ENCODE measurements around the gene WASHC3. TPM values are rescaled to one million over a fixed set of nuclear protein-coding genes. Genes with fewer than 3 reads are reported as not detected.

The WASHC3 gene
- total RNA-seq, 2 experiments from 2014 or later: 29.2 to 34.4 TPM

GRCh38 chr12:102026728-102027127, 35.1 kb downstream of the WASHC3 start:
- peaks cover 9% of the 10 kb centered on the region; the same call in 1 of the 2 replicates for H3K36me3 ChIP-seq (ENCODE audit: insufficient read depth, low read length)
- H2AFZ ChIP-seq (ENCODE audit: low read length): no peak overlapping the region
- H4K20me1 ChIP-seq (ENCODE audit: insufficient read depth, low read length): no peaks in the 10 kb centered on the region
- H3K9me2 ChIP-seq (ENCODE audit: insufficient read depth, low read length): no peaks in the 10 kb centered on the region
- no peaks in the 10 kb centered on the region for H3K9me3 ChIP-seq (ENCODE audit: low read length)
- no peaks in the 10 kb centered on the region for H3K79me2 ChIP-seq (ENCODE audit: insufficient read depth, low read depth, low read length)
- DNase-seq (ENCODE audit: low spot score): peak; percentile 8
- no peak overlapping the region for H3K4me2 ChIP-seq (ENCODE audit: low read length)
- POLR2A ChIA-PET: interaction anchor here (1.1 kb wide), 1 partner anchor 92 kb away, joined by 3 read pairs; no protein-coding TSS in a partner anchor
- H3K4me1 ChIP-seq (ENCODE audit: insufficient read depth, low read length, poor library complexity, severe bottlenecking): no peaks in the 10 kb centered on the region
- no TSS peak for BruUV-seq (replicated peaks)
- intact Hi-C loops (cut with micrococcal nuclease; ENCODE audit: unreplicated experiment): no loop called here
- CTCF ChIA-PET (ENCODE audit: unreplicated experiment): no interaction called here
- H3K4me3 ChIP-seq (ENCODE audit: low read depth, low read length, poor library complexity, severe bottlenecking): no peak overlapping the region
- peak; percentile 48 for TF ChIP-seq CTCF (conservative IDR thresholded peaks at IDR 0.05; ENCODE audit: low read length)
- no peak for TF ChIP-seq EZH2phosphoT487 (IDR thresholded peaks at IDR 0.05; ENCODE audit: borderline replicate concordance, low read depth, low read length)
- H3K27ac ChIP-seq (ENCODE audit: low read depth, low read length, poor library complexity, severe bottlenecking): no peak overlapping the region

GRCh38 chr12:102024765-102025164, 37.0 kb downstream of the WASHC3 start:
- H3K27ac ChIP-seq (ENCODE audit: low read depth, low read length, poor library complexity, severe bottlenecking): no peak overlapping the region
- no peaks in the 10 kb centered on the region for H3K9me3 ChIP-seq (ENCODE audit: low read length)
- ChIA-PET POLR2A (interaction anchor here (0.7 to 1.4 kb wide), 2 partner anchors 9 to 25 kb away, joined by 3 to 5 read pairs; no protein-coding TSS in a partner anchor), CTCF (ENCODE audit: unreplicated experiment) (interaction anchor here (1.2 kb wide), 1 partner anchor 15 kb away, joined by 4 read pairs; no protein-coding TSS in a partner anchor)
- no peaks in the 10 kb centered on the region for H3K4me1 ChIP-seq (ENCODE audit: insufficient read depth, low read length, poor library complexity, severe bottlenecking)
- H3K4me3 ChIP-seq (ENCODE audit: low read depth, low read length, poor library complexity, severe bottlenecking): no peak overlapping the region
- H3K4me2 ChIP-seq (ENCODE audit: low read length): no peak overlapping the region
- peaks cover 9% of the 10 kb centered on the region; the same call in 1 of the 2 replicates for H3K36me3 ChIP-seq (ENCODE audit: insufficient read depth, low read length)
- DNase-seq (ENCODE audit: low spot score): no peak
- H3K79me2 ChIP-seq (ENCODE audit: insufficient read depth, low read depth, low read length): no peaks in the 10 kb centered on the region
- intact Hi-C loops (cut with micrococcal nuclease; ENCODE audit: unreplicated experiment): no loop called here
- no peak overlapping the region for H2AFZ ChIP-seq (ENCODE audit: low read length)
- BruUV-seq (replicated peaks): no TSS peak
- TF ChIP-seq EZH2phosphoT487 (IDR thresholded peaks at IDR 0.05; ENCODE audit: borderline replicate concordance, low read depth, low read length) (no peak), CTCF (conservative IDR thresholded peaks at IDR 0.05; ENCODE audit: low read length) (no peak)
- H4K20me1 ChIP-seq (ENCODE audit: insufficient read depth, low read length): no peaks in the 10 kb centered on the region
- H3K9me2 ChIP-seq (ENCODE audit: insufficient read depth, low read length): no peaks in the 10 kb centered on the region

GRCh38 chr12:102023343-102023930, 38.4 kb downstream of the WASHC3 start:
- H3K79me2 ChIP-seq (ENCODE audit: insufficient read depth, low read depth, low read length): no peaks in the 10 kb centered on the region
- H3K4me1 ChIP-seq (ENCODE audit: insufficient read depth, low read length, poor library complexity, severe bottlenecking): no peaks in the 10 kb centered on the region
- no TSS peak for BruUV-seq (replicated peaks)
- H3K9me3 ChIP-seq (ENCODE audit: low read length): no peaks in the 10 kb centered on the region
- DNase-seq (ENCODE audit: low spot score): no peak
- CTCF ChIA-PET (ENCODE audit: unreplicated experiment): interaction anchor here (1.2 kb wide), 1 partner anchor 13 kb away, joined by 4 read pairs; no protein-coding TSS in a partner anchor
- no peak overlapping the region for H3K27ac ChIP-seq (ENCODE audit: low read depth, low read length, poor library complexity, severe bottlenecking)
- no peaks in the 10 kb centered on the region for H4K20me1 ChIP-seq (ENCODE audit: insufficient read depth, low read length)
- no peak overlapping the region for H3K4me3 ChIP-seq (ENCODE audit: low read depth, low read length, poor library complexity, severe bottlenecking)
- no peaks in the 10 kb centered on the region for H3K9me2 ChIP-seq (ENCODE audit: insufficient read depth, low read length)
- no peak overlapping the region for H3K4me2 ChIP-seq (ENCODE audit: low read length)
- POLR2A ChIA-PET: interaction anchor here (1.0 to 1.4 kb wide), 3 partner anchors 8 to 11 kb away, joined by 3 to 5 read pairs (median 3); no protein-coding TSS in a partner anchor
- TF ChIP-seq CTCF (conservative IDR thresholded peaks at IDR 0.05; ENCODE audit: low read length): no peak
- TF ChIP-seq EZH2phosphoT487 (IDR thresholded peaks at IDR 0.05; ENCODE audit: borderline replicate concordance, low read depth, low read length): no peak
- no peak overlapping the region for H2AFZ ChIP-seq (ENCODE audit: low read length)
- intact Hi-C loops (cut with micrococcal nuclease; ENCODE audit: unreplicated experiment): no loop called here
- peaks cover 9% of the 10 kb centered on the region; the same call in 1 of the 2 replicates for H3K36me3 ChIP-seq (ENCODE audit: insufficient read depth, low read length)

Measured in OCI-LY7 (cell line).